ENCODE results near the gene PISD.

GRCh38 chr22:31585161-31585859 is 76.7 kb downstream of the PISD start:
- TF ChIP-seq, protein P1, sequence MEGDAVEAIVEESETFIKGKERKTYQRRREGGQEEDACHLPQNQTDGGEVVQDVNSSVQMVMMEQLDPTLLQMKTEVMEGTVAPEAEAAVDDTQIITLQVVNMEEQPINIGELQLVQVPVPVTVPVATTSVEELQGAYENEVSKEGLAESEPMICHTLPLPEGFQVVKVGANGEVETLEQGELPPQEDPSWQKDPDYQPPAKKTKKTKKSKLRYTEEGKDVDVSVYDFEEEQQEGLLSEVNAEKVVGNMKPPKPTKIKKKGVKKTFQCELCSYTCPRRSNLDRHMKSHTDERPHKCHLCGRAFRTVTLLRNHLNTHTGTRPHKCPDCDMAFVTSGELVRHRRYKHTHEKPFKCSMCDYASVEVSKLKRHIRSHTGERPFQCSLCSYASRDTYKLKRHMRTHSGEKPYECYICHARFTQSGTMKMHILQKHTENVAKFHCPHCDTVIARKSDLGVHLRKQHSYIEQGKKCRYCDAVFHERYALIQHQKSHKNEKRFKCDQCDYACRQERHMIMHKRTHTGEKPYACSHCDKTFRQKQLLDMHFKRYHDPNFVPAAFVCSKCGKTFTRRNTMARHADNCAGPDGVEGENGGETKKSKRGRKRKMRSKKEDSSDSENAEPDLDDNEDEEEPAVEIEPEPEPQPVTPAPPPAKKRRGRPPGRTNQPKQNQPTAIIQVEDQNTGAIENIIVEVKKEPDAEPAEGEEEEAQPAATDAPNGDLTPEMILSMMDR (IDR thresholded peaks at IDR 0.05), result no peak
- no peak for TF ChIP-seq POLR2A (IDR thresholded peaks at IDR 0.05)

All from Peyer's patch (tissue), 4 donors.